Esophagus mucosa (tissue), 1 donor: ENCODE results near the gene EDNRA. TPM values are rescaled to one million over a fixed set of nuclear protein-coding genes. Genes with fewer than 3 reads are reported as not detected.

ENCODE experiments used
- ATAC-seq: fragments of 200-7000 bp; cut with Tn5 transposase; one replicate; pipeline ENCODE4 v1.9.1; 2020
- total RNA-seq: library from RNA; stranded (reverse); gene quantifications from one replicate; pipeline ENCODE4 v1.2.4, GENCODE V29; 2023
- donor health status: DM: yes; HTN: yes; CAD: no.

The EDNRA gene
- total RNA-seq, 1 donor from 2014 or later = 5.5 TPM

DNA sequence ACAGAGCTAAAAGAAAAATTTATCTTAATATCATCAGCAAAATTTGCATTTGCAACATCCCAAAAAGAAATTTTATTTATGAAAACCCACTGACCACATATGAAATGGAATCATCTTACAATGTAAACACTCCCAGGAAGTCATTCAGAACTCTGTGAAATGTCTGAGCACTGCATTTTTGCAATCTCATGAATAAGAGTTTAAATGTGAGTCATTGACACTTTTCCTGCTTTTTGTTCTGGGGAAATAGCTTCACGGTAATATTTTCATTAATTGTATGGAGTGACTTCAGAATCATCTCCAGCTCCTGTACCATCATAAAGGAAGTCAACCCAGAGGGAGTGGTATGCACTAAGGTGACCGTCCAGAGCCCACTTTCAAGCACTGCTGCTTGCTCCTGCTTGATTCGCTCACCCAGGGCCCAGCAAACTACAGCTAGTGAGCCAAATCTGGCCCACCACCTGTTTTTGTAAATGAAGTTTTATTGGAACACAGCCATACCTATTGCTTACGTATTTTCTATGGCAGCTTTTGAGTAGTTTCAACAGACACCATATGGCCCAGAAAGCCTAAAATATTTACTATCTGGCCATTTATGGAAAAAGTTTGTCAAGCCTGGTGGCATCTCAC lies 17.2 kb downstream of the EDNRA start:
- peak; percentile 52 for ATAC-seq

DNA sequence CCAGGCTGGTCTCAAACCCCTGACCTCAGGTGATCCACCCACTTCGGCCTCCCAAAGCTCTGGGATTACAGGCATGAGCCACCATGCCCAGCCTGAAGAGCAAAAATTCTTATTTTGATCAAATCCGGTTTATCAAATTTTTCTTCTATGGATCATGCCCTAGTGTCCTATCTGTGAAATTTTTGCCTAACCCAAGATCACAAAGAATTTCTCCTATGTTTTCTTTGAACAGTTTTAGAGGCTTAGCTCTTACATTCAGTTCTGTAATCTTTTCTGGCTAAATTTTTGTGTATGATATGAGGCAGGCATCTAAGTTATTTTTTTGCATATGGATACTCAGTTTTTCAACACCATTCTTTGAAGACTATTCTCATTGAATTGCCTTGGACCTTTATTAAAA lies 27.4 kb downstream of the EDNRA start:
- no peak for ATAC-seq

GRCh38 chr4:147509386-147509785 lies 28.5 kb downstream of the EDNRA start:
- ATAC-seq = no peak

DNA sequence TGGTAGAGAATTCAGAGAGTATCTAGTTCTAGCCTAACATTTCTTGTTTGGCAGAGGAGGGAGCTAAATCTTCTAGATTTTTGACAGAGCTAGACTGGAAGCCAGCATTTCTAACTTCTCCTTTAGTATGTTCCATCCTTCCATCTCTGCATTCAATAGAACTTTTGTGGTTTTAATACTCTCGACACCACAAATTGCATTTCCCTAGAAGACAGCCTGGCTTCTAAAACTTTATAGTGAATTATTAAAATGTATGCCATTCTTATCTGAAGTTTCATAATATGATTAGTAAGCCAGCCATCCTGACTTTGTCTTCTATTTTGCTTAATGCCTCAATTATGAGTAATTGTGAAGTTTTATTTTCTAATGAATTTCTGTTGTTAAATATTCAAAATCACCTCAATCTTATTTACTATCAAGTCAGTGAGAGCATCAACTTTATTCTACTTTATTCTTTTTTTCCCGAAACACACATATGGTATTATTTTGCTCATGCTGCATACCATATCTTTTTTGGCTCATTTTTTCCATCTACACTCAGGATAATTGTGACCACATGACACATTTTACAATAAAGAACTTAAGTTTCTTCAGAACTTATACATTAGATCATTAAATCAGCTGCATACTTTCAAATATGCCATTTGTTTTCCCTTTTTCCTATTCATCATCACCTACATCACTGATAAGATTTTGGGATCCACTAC lies 30.2 kb downstream of the EDNRA start:
- no peak for ATAC-seq

- ATAC-seq = no peak
These were observed 32.2 kb downstream of the EDNRA start for GRCh38 chr4:147513091-147513490.

GRCh38 chr4:147513952-147514351 lies 33.1 kb downstream of the EDNRA start:
- ATAC-seq = no peak

DNA sequence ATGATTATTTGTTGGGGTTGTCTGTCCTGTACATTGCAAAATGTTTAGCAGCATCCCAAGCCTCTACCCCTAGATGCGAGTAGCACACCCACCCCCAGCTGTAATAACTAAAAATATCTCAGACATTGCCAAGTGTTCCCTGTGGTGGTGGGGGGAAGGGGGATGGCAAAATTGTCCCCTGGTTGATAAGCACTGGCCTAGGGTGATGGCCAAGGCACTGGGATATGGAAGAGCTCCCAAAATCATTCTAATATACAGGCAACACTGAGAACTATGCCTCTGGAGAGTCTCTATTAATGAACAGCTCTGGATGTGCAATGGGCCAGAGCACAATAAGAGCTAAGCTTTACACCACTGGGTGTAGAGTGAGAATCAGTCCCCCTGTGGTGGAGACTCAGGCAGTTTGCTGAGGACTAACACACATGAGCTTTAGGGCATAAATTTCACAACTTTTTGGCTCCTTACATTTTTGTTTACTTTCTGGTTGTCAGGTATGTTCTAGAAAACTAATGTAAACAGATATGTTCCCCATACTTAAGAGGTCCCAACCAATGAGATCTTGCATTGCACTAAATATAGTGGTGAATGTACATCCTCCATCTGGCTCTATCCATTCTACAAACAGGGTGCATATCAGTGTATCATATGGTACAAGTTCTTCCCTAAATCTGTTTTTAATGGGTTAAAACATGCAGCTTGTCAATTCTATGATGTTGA lies 34.5 kb downstream of the EDNRA start:
- ATAC-seq = no peak

DNA sequence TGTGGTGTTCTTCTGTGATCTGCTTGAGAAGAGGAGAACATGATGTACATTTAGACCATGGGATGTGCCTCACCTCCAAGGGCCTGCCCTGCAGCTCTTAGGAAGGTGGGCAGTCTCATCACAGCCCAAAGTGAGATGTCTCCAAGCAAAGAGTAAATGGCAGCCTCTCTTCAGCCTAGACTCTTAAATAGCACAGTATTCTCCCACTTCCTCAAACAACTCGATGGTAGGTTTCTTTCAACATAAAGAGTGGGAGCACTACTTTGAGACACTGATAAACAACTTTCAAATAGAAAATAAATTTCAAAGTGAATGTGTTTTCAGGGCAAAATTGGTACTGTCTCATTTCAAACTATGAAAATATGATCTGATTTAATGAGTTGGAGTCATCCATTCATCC lies 35.2 kb downstream of the EDNRA start:
- ATAC-seq = no peak

DNA sequence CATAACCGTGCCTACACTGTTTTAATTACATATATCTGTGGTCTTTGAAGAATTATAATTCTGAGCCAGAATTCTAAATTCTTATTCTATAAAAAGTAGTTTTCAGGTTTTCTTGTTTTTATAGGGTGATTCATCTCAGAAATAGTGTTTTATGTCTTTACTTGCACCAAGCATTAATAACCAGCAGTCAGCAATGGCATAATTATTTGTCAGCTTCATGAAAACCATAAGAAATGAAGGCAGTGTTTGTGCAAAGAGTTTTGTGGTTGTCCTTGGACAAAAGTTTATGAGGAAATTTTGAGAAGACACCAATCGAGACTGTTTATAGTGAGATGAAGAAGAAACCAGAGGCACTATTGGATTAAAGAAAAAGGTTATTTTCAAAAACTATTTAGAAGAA lies 37.2 kb downstream of the EDNRA start:
- ATAC-seq = no peak

GRCh38 chr4:147518846-147519767 lies 38.2 kb downstream of the EDNRA start:
- peak; percentile 72 for ATAC-seq

GRCh38 chr4:147524601-147525000 lies 43.7 kb downstream of the EDNRA start:
- no peak for ATAC-seq

GRCh38 chr4:147525494-147526271 lies 44.8 kb downstream of the EDNRA start:
- ATAC-seq = no peak

GRCh38 chr4:147526272-147526654 lies 45.4 kb downstream of the EDNRA start:
- ATAC-seq = no peak

- ATAC-seq = no peak
These were observed 47.2 kb downstream of the EDNRA start for GRCh38 chr4:147528054-147528453.

DNA sequence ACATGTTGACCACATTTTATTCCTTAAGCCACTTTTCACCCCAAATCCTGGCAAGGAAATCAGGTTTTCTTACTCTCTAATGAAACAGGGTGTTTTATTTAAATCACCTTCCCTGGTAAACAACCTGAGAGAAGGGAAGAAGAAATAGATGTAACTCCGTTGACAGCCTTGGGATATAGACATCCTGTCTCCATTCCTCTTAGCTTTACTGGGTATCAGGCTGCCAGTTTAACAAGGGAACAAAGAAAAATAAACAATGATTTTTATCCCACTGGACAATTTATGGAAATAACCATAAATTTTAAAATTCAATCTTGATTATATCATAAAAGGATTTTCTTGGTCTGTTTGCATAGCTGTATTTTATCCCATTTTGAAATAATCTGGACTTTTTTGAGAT lies 49.2 kb downstream of the EDNRA start:
- ATAC-seq = no peak

- no peak for ATAC-seq
These were observed 49.8 kb downstream of the EDNRA start for GRCh38 chr4:147530723-147531122.

GRCh38 chr4:147532896-147533295 lies 52.0 kb downstream of the EDNRA start:
- ATAC-seq = no peak

DNA sequence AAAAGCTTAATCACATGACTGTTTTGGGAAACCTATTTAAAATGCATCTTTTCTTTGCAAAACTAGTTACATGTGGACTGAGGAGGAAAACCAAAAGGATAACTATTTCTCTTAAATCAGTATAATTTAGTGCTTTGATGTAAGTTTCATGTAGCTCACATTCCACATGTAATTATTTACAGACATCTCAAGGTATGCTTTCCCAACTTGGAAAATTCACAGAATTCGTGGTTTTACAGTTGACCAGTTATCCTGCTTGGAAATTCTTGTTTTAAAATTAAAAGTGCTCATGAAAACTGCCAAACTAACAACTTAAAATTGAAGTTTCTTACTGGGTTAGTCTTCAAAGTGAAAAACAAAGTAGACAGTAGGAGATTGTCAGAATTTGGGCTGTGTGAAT lies 52.4 kb downstream of the EDNRA start:
- ATAC-seq = no peak

DNA sequence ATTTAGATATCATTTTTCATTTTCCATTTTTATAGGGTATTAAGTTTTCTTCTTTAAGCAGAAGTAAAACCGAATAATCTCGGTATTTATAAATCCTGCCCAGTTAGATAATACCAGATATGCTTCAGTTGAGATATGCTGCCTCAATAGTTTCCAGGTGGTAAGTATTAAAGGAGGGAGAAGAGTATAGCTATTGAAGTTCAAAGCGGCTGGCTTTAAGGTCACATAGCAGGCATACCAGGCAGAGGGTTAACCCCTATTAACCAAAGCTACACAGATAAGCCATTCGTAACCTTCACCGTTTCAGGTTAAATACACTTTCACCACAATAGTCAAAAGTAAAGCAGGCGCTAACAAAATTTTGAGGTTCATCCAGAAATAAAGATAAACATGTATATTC lies 54.2 kb downstream of the EDNRA start:
- no peak for ATAC-seq

GRCh38 chr4:147538711-147539110 lies 57.8 kb downstream of the EDNRA start:
- ATAC-seq = no peak

- ATAC-seq = no peak
These were observed 59.1 kb downstream of the EDNRA start for GRCh38 chr4:147539959-147540358.
